ENCODE results near the gene NUDT3.
"Not testable (repeated sequence)": the region's sequence is repeated elsewhere in the genome, so short reads cannot be mapped to it uniquely, and the experiment has no call there.

DNA sequence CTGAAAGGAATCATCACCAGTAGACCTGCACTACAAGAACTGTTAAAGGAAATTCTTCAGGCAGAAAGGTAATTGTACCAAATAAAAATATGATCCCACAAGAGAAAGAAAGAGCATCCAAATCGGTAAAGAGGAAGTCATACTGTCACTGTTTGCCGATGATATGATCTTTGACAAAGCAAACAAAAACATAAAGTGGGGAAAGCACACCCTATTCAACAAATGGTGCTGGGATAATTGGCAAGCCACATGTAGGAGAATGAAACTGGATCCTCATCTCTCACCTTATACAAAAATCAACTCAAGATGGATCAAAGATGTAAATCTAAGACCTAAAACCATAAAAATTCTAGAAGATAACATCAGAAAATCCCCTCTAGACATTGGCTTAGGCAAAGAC lies 140.1 kb downstream of the NUDT3 start:
- TF ChIP-seq, protein P1, sequence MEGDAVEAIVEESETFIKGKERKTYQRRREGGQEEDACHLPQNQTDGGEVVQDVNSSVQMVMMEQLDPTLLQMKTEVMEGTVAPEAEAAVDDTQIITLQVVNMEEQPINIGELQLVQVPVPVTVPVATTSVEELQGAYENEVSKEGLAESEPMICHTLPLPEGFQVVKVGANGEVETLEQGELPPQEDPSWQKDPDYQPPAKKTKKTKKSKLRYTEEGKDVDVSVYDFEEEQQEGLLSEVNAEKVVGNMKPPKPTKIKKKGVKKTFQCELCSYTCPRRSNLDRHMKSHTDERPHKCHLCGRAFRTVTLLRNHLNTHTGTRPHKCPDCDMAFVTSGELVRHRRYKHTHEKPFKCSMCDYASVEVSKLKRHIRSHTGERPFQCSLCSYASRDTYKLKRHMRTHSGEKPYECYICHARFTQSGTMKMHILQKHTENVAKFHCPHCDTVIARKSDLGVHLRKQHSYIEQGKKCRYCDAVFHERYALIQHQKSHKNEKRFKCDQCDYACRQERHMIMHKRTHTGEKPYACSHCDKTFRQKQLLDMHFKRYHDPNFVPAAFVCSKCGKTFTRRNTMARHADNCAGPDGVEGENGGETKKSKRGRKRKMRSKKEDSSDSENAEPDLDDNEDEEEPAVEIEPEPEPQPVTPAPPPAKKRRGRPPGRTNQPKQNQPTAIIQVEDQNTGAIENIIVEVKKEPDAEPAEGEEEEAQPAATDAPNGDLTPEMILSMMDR (IDR thresholded peaks at IDR 0.05 in 4 of 5, conservative IDR thresholded peaks at IDR 0.05 in 1 of 5), result not testable (repeated sequence)
- TF ChIP-seq POLR2A (IDR thresholded peaks at IDR 0.05), result not testable (repeated sequence)

Measured in gastrocnemius medialis (tissue), 4 donors.